ENCODE results near the gene C10orf143.
"Not testable (repeated sequence)": the region's sequence is repeated elsewhere in the genome, so short reads cannot be mapped to it uniquely, and the experiment has no call there.

GRCh38 chr10:130116942-130117341 is 6.3 kb upstream of the C10orf143 start:
- TF ChIP-seq CTCF, POLR2A (IDR thresholded peaks at IDR 0.05): not testable (repeated sequence)
